GM21619 (cell line): ENCODE data around the gene FOXJ2.
"Not testable (repeated sequence)": the region's sequence is repeated elsewhere in the genome, so short reads cannot be mapped to it uniquely, and the experiment has no call there.

Experiments used
- ATAC-seq: cut with Tn5 transposase; IDR thresholded peaks from one replicate; pipeline ENCODE4 v1.9.1; 2021; ENCODE audit not compliant: unreplicated experiment

FOXJ2 gene

GRCh38 chr12:8058506-8058905 is 26.0 kb downstream of the FOXJ2 start:
- ATAC-seq: no peak

DNA sequence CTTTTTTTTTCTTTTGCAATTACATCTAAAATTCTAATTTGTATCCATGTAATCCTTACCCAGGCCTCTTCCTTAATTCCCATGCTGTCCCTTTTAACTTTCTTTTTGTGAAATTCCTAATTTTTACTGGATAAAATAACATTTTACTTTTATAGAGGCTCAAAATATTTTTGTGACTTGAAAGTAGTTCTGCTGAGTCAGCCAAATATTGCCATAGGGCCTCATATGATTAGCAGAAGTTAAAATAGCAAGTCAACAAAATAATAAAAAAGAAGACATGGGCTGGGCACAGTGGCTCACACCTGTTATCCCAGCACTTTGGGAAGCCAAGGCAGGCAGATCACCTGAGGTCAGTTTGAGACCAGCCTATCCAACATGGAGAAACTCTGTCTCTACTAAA is 31.6 kb downstream of the FOXJ2 start:
- ATAC-seq: no peak

DNA sequence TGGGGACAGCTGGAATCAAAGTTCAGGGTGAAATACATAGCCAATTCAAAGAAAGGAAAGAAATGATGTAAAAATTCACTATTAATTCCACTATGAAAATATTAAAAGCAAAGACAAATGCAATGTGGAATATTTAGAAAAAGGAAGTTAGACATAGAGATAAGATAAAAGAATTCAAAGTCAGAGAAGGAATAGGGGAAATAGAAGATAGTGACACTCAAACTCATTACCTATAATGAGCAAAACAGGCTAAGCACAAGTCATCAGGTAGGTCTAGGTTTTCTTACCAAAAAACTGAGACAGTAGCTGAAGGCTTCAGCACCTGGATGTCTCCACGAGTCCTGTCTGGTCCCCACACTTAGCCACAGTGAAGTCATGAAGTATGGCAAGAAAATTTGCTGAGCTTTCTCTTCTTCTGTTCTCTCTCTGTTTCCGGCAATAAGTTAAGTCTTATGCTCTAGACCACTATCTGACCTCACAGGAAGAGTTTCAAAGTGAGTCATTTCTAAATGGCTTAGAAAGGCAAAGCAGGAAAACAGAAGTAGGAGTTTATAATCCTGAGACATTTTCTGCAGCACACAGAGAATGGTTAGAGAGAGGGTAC is 33.6 kb downstream of the FOXJ2 start, which contains the start of gene C3AR1:
TSS of gene C3AR1 (minus strand) at position 369 of the 604 bp plus-strand sequence. CDS start 6,174 bp downstream, outside the sequence.
- no peak for ATAC-seq

- no peak for ATAC-seq
These were observed 37.1 kb downstream of the FOXJ2 start for GRCh38 chr12:8069582-8069981.

- not testable (repeated sequence) for ATAC-seq
These were observed 39.3 kb downstream of the FOXJ2 start for GRCh38 chr12:8071820-8072219.

DNA sequence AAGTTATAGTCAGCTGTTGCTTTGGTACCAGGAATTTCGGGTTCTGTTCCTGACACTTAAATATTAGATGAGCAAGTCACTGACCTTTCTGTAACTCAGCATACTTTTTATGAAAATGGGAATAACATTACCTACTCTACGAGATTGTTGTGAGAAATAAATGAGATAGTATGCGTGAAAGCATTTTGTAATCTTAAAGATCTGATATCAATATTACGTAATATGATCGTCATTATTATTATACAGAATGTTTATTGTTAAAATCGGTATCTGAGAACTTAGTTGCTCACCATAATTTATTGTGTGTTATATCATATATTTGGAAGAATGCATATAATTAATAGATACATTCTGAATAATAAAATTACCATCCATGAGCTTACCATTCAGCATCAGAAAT is 43.4 kb downstream of the FOXJ2 start:
- no peak for ATAC-seq

DNA sequence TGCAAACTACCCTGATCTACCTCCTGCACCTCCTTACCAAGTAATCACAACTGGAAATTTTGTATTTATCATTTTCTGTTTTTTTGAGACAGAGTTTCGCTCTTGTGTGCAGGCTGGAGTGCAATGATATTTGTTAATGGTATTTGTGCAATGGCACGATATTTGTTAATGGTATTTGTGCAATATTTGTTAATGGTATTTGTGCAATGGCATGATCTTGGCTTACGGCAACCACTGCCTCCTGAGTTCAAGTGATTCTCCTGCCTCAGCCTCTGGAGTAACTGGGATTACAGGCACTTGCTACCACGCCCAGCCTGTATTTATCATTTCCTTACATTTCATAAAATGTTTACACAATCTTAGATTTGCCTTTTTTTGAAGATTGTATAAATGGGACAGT is 43.9 kb downstream of the FOXJ2 start:
- ATAC-seq: no peak

DNA sequence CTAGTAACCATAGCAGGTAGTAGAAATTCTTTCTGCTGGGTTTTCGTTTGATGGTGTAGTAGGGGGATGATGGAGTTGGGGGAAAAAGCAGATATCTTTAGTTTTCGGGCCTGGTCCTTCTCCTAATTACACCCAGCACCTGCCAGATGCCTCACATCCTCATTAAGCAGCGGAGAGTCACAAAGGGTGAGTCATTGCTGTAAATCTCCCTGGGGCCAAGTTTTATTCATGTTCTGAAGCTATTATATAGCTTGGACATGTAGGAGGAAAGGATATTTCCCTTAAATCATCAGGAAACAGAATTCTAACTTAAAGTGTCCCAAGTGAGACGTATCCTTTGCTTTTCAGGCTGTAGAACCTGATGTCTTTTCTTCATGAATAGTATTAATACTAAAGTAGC is 44.7 kb downstream of the FOXJ2 start:
- ATAC-seq: no peak

- ATAC-seq: no peak
These were observed 45.9 kb downstream of the FOXJ2 start for GRCh38 chr12:8078398-8078797.

DNA sequence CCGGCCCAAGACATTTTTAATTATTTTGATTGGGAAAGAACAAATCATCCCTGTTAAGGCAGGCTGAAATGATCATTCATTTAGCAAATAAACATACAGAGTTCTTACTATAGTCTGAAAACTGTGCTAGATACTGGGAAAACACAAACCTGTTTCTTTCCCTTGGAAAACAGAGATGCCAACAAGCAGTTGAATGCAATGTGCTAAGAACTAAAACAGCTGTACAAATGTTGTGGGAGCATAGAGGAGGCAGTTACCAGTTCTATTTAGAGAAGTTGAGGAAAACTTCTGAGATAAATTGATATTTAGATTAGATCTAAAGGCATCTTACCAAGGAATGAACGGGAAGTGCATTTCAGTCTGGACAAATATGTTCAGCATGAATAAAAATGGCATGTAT is 46.4 kb downstream of the FOXJ2 start:
- ATAC-seq: no peak

GRCh38 chr12:8080120-8080519 is 47.6 kb downstream of the FOXJ2 start:
- no peak for ATAC-seq

- ATAC-seq: no peak
These were observed 48.9 kb downstream of the FOXJ2 start for GRCh38 chr12:8081251-8081920.

DNA sequence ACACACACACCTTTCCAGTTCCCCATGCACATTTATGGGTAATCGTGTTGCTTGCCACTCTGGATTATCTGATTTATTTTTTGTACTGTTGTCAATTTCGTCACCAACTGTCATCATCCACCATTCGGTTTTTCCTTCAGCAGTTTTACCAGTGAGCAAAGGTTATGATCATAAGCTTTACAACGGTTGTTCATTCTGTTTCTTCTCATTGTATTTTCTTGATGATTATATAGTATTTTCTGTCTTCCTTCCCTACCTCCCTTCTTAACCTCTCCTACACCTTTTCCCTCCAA is 50.2 kb downstream of the FOXJ2 start:
- ATAC-seq: no peak

DNA sequence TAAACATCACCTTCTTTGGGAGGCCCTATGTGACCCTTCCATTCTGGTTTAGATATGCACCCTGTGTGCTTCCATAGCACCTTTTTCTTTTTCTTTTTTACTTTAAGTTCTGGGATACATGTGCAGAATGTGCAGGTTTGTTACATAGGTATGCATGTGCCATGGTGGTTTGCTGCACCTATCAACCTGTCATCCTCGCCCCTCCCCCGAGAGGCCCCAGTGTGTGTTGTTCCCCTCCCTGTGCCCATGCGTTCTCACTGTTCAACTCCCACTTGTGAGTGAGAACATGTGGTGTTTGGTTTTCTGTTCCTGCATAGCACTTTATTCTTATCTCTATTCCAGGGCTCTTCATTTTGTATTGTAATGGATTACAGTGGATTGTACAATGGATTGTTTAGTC is 51.8 kb downstream of the FOXJ2 start:
- ATAC-seq: not testable (repeated sequence)

GRCh38 chr12:8087666-8088065 is 55.1 kb downstream of the FOXJ2 start:
- ATAC-seq: no peak

DNA sequence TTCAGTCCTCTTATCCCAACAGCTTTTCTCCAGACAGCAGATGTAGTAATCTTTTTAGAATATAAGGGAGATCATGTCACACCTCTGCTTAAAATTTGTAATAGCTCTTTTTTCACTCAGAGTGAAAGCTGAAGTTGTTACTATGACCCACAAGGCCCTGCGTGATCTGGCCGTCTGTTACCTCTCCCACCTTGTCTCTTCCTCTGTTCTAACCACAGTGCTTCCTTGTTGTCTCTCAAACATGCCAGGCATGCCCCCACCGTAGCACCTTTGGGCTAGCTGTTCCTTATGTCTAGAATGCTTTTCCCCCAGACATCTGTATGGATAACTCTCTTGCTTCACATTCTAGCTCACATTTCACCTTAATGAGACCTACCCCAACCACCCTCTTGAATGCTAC is 56.1 kb downstream of the FOXJ2 start:
- peak; percentile 77 for ATAC-seq

- not testable (repeated sequence) for ATAC-seq
These were observed 56.8 kb downstream of the FOXJ2 start for GRCh38 chr12:8089277-8089676.

DNA sequence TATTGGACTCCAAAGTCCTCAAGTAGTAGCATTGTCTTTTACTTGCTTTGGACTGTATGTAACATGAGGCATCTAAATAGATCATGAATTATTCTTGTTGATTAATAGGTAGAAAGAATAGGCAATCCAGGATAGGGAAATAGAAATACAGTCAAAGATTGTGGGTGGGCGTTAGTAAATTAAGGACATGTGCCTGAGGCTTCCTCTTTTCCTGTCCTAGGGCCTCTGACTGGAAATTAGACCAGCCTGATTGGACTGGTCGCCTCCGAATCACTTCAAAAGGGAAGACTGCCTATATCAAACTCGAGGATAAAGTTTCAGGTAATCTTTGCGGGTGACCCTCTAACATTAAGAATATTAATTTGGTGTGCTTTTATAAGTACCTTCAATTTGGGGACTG is 57.2 kb downstream of the FOXJ2 start:
- ATAC-seq: no peak

DNA sequence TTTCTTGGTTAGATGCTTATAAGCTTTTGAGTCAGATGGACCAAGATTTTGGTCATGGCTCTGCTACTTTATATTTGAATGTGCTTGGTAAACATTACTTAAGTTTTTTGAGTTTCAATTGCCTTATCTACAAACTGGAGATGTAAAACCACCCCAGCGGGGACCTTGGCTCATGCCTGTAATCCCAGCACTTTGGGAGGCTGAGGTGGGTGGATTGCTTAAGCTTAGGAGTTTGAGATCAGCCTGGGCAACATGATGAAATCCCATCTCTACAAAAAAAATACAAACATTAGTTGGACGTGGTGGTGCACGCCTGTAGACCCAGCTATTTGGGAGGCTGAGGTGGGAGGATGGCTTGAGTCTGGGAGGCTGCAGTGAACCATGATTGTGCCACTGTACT is 60.8 kb downstream of the FOXJ2 start:
- ATAC-seq: no peak

GRCh38 chr12:8096281-8096915 is 63.9 kb downstream of the FOXJ2 start:
- ATAC-seq: no peak

DNA sequence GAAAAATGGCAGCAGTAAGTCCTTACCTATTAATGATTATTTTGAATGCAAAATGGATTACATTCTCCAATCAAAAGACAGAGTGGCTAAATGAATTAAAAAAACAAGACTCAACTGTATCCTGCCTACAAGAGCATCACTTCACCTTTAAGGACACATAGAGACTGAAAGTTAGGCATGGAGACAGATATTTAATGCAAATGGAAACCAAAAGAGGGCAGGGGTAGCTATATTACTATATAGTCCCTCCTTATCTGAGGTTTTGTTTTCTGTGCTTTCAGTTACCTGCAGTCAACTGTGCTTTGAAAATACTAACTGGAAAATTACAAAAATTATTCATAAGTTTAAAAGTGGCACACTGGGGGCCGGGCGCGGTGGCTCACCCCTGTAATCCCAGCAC is 66.7 kb downstream of the FOXJ2 start:
- no peak for ATAC-seq
